Measurements from ENCODE around the gene CCDC12. TPM values are rescaled to one million over a fixed set of nuclear protein-coding genes. Genes with fewer than 3 reads are reported as not detected.

CCDC12 gene
- total RNA-seq, 1 donor from 2014 or later, result 36.3 TPM

DNA sequence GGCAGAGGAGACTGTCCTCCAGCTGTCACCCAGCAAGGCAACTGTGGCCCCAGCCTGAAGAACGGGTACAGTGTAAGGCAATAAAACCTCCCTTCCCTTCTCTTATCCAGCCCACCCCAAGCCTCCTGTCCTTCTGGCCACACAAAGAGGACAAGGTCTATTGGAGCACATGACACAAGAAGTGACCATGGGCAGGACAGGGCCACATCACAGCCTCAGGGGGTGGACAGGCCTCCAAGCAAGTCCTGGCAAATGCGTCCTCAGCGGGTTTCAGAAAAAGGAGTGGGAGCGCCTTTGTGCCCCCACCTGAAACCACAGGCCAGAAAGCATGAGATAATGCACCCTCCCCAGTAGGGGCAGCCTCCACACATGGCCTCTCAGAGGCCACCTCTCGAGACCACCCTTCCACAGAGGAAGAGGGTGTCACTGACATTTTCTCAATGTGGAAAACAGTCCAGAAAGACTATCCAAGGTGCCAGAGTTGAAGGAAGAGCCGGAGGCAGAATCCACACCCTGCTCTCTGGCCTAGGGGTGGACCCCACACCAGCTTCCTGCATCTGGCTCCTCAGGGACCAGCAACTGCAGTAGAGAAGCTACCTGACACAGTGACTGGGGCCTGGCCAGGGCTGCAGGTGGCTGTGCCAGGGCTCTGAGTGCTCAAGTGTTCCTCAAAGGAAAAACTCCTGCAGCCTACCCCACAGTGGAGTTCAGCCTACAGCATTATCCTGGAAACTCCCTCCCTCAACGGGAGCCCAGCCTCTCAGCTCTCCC, 43.9 kb downstream of the CCDC12 start:
- H3K4me1 Mint-ChIP-seq (ENCODE audit: unreplicated experiment), result peaks cover 31% of the 10 kb centered on the region
- TF ChIP-seq, protein P1, sequence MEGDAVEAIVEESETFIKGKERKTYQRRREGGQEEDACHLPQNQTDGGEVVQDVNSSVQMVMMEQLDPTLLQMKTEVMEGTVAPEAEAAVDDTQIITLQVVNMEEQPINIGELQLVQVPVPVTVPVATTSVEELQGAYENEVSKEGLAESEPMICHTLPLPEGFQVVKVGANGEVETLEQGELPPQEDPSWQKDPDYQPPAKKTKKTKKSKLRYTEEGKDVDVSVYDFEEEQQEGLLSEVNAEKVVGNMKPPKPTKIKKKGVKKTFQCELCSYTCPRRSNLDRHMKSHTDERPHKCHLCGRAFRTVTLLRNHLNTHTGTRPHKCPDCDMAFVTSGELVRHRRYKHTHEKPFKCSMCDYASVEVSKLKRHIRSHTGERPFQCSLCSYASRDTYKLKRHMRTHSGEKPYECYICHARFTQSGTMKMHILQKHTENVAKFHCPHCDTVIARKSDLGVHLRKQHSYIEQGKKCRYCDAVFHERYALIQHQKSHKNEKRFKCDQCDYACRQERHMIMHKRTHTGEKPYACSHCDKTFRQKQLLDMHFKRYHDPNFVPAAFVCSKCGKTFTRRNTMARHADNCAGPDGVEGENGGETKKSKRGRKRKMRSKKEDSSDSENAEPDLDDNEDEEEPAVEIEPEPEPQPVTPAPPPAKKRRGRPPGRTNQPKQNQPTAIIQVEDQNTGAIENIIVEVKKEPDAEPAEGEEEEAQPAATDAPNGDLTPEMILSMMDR (IDR thresholded peaks at IDR 0.05; ENCODE audit: unreplicated experiment), result no peak
- DNase-seq (ENCODE audit: low spot score), result no peak
- H3K4me3 Mint-ChIP-seq (ENCODE audit: unreplicated experiment), result no peak overlapping the region
- H3K27me3 Mint-ChIP-seq (ENCODE audit: unreplicated experiment), result no peaks in the 10 kb centered on the region
- no peak overlapping the region for H3K27ac Mint-ChIP-seq (ENCODE audit: unreplicated experiment)
- H3K36me3 Mint-ChIP-seq (ENCODE audit: low read depth, unreplicated experiment), result peaks cover 11% of the 10 kb centered on the region
- no peaks in the 10 kb centered on the region for H3K9me3 Mint-ChIP-seq (ENCODE audit: unreplicated experiment)

DNA sequence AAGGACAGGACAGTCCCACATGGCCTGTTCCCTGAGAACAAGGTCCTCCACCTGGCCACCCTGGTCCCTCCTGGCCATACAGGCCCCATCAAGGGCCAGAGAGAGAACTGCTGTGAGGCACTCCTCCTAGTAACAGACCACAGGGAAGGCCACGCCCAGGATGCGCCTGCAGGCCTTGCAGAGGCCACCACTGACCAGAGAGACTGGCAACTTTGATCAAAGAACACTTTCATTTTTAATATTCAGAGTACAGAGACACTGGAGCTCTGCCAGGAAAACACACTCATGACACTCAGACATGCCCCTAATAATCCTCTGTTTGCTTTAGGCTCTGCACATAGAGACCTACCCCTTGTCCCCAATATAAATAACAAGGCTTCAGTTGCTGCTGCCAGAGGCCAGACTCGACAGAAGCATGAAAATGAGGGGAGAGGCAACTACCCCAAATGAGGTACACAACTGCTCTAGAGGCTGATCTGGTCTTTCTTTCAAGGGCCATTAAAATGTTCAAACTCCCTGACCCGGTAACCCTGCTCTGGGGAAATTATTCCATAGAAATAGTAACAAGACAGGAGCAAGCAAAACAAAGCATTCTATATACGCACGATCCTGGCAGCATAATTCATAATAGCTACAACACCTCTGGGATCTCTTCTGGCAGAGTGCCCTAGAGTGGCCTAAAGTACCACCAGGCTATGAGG, 44.8 kb downstream of the CCDC12 start:
- TF ChIP-seq, protein P1 (IDR thresholded peaks at IDR 0.05; ENCODE audit: unreplicated experiment), result no peak
- Mint-ChIP-seq H3K27me3 (ENCODE audit: unreplicated experiment) (no peaks in the 10 kb centered on the region), H3K9me3 (ENCODE audit: unreplicated experiment) (no peaks in the 10 kb centered on the region), H3K4me1 (ENCODE audit: unreplicated experiment) (peaks cover 39% of the 10 kb centered on the region), H3K27ac (ENCODE audit: unreplicated experiment) (peak overlapping the region; percentile 30), H3K36me3 (ENCODE audit: low read depth, unreplicated experiment) (peaks cover 17% of the 10 kb centered on the region), H3K4me3 (ENCODE audit: unreplicated experiment) (no peak overlapping the region)
- DNase-seq (ENCODE audit: low spot score), result no peak

DNA sequence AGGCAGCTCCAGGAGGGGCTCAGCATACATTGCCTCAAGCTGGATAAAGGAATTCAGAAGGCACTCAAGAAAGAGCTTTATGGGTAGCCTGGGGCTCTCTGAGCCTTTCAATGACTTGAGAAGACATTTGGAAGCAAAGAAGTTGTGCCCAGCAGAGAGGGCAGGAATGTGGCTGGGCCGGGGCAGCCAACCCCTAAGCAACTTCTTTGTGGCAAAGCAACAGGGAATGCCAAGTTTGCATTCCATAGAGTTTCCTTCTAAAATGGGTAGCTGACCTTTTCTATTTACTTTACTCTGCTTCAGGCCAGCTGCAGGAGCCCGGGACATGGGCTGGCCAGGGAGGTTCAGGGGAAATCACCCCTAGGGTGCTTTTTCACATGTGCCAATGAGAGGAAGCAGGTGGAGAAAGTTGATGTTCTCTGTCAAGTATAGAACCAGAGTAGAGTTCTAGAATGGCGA, 45.6 kb downstream of the CCDC12 start:
- Mint-ChIP-seq H3K27ac (ENCODE audit: unreplicated experiment) (no peak overlapping the region), H3K4me1 (ENCODE audit: unreplicated experiment) (peaks cover 45% of the 10 kb centered on the region), H3K27me3 (ENCODE audit: unreplicated experiment) (no peaks in the 10 kb centered on the region), H3K9me3 (ENCODE audit: unreplicated experiment) (no peaks in the 10 kb centered on the region), H3K36me3 (ENCODE audit: low read depth, unreplicated experiment) (peaks cover 15% of the 10 kb centered on the region), H3K4me3 (ENCODE audit: unreplicated experiment) (no peak overlapping the region)
- no peak for DNase-seq (ENCODE audit: low spot score)
- TF ChIP-seq, protein P1 (IDR thresholded peaks at IDR 0.05; ENCODE audit: unreplicated experiment), result no peak

DNA sequence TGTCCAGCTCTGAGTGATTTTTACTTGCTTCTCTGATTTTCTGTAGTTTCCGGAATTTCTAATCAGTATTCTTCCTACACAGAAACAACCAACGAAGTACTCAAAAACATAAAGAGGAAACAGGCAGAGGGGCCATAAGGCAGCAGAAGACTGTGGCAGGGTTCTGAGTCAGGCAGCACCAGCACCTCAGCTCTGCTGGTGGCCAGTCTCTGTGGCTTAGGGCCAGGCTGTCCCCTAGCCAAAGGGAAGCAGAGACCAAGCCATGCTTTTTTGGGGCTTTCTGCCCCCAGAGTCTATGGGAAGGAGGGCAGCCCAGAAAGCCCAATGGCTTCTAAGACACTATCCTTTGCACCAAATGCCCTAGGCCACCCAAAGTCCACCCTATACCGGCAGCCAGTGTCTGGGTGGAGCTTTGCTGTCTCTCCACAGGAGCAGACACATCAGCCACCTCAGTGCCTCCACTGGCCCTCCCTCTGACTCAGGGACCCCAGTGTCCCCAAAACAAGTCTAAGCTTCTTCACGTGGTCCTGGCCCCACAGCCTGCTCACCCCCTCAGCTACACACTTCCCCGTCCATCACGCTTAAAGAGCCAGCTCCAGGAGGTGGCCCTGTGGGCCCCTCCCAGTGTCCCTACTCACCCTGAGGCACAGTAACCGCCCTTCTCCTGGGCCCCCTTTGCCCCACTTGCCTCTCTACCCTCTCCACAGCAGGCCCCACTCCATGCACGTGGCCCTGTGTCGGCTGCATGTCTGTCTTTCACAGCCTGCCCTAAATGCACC, 46.2 kb downstream of the CCDC12 start:
- Mint-ChIP-seq H3K27ac (ENCODE audit: unreplicated experiment) (no peak overlapping the region), H3K4me1 (ENCODE audit: unreplicated experiment) (peaks cover 43% of the 10 kb centered on the region)
- DNase-seq (ENCODE audit: low spot score), result no peak

More for the DNA sequence above, 46.2 kb downstream of the CCDC12 start:
- H3K36me3 Mint-ChIP-seq (ENCODE audit: low read depth, unreplicated experiment), result peaks cover 14% of the 10 kb centered on the region
- H3K27me3 Mint-ChIP-seq (ENCODE audit: unreplicated experiment), result no peaks in the 10 kb centered on the region
- no peak overlapping the region for H3K4me3 Mint-ChIP-seq (ENCODE audit: unreplicated experiment)
- no peaks in the 10 kb centered on the region for H3K9me3 Mint-ChIP-seq (ENCODE audit: unreplicated experiment)
- TF ChIP-seq, protein P1 (IDR thresholded peaks at IDR 0.05; ENCODE audit: unreplicated experiment), result no peak
